ENCODE measurements around the gene VSIG4.

Gene VSIG4

GRCh38 chrX:66012094-66012534, 27.8 kb downstream of the VSIG4 start:
- Histone ChIP-seq H3K4me1 (ENCODE audit: insufficient read depth, low read length) (no peaks in the 10 kb centered on the region), H3K36me3 (ENCODE audit: insufficient read depth, low read length) (no peaks in the 10 kb centered on the region), H3K27me3 (ENCODE audit: insufficient read depth, low read length) (no peaks in the 10 kb centered on the region), H3K9me3 (ENCODE audit: low read length) (no peaks in the 10 kb centered on the region), H2AFZ (ENCODE audit: low read depth, low read length) (no peak overlapping the region), H3K4me3 (ENCODE audit: low read length) (no peak overlapping the region)

- no peaks in the 10 kb centered on the region for H3K9me3 ChIP-seq (ENCODE audit: low read length)
- no peak overlapping the region for H3K4me3 ChIP-seq (ENCODE audit: low read length)
- H3K27me3 ChIP-seq (ENCODE audit: insufficient read depth, low read length), result no peaks in the 10 kb centered on the region
- no peak overlapping the region for H2AFZ ChIP-seq (ENCODE audit: low read depth, low read length)
- no peaks in the 10 kb centered on the region for H3K36me3 ChIP-seq (ENCODE audit: insufficient read depth, low read length)
- no peaks in the 10 kb centered on the region for H3K4me1 ChIP-seq (ENCODE audit: insufficient read depth, low read length)
These were observed 30.5 kb downstream of the VSIG4 start for GRCh38 chrX:66009231-66009845.

GRCh38 chrX:66008328-66008970, 31.4 kb downstream of the VSIG4 start:
- Histone ChIP-seq H3K36me3 (ENCODE audit: insufficient read depth, low read length) (no peaks in the 10 kb centered on the region), H2AFZ (ENCODE audit: low read depth, low read length) (no peak overlapping the region), H3K4me1 (ENCODE audit: insufficient read depth, low read length) (no peaks in the 10 kb centered on the region), H3K4me3 (ENCODE audit: low read length) (no peak overlapping the region), H3K27me3 (ENCODE audit: insufficient read depth, low read length) (no peaks in the 10 kb centered on the region), H3K9me3 (ENCODE audit: low read length) (no peaks in the 10 kb centered on the region)

GRCh38 chrX:66007851-66008250, 32.0 kb downstream of the VSIG4 start:
- no peaks in the 10 kb centered on the region for H3K4me1 ChIP-seq (ENCODE audit: insufficient read depth, low read length)
- H2AFZ ChIP-seq (ENCODE audit: low read depth, low read length), result no peak overlapping the region
- no peaks in the 10 kb centered on the region for H3K36me3 ChIP-seq (ENCODE audit: insufficient read depth, low read length)
- no peaks in the 10 kb centered on the region for H3K27me3 ChIP-seq (ENCODE audit: insufficient read depth, low read length)
- no peaks in the 10 kb centered on the region for H3K9me3 ChIP-seq (ENCODE audit: low read length)
- no peak overlapping the region for H3K4me3 ChIP-seq (ENCODE audit: low read length)

- Histone ChIP-seq H3K36me3 (ENCODE audit: insufficient read depth, low read length) (no peaks in the 10 kb centered on the region), H3K27me3 (ENCODE audit: insufficient read depth, low read length) (no peaks in the 10 kb centered on the region), H3K4me1 (ENCODE audit: insufficient read depth, low read length) (no peaks in the 10 kb centered on the region), H3K4me3 (ENCODE audit: low read length) (no peak overlapping the region), H2AFZ (ENCODE audit: low read depth, low read length) (no peak overlapping the region), H3K9me3 (ENCODE audit: low read length) (no peaks in the 10 kb centered on the region)
These were observed 33.9 kb downstream of the VSIG4 start for GRCh38 chrX:66005830-66006449.

- no peaks in the 10 kb centered on the region for H3K36me3 ChIP-seq (ENCODE audit: insufficient read depth, low read length)
- no peak overlapping the region for H3K4me3 ChIP-seq (ENCODE audit: low read length)
- no peaks in the 10 kb centered on the region for H3K4me1 ChIP-seq (ENCODE audit: insufficient read depth, low read length)
- H3K27me3 ChIP-seq (ENCODE audit: insufficient read depth, low read length), result no peaks in the 10 kb centered on the region
- no peak overlapping the region for H2AFZ ChIP-seq (ENCODE audit: low read depth, low read length)
- H3K9me3 ChIP-seq (ENCODE audit: low read length), result no peaks in the 10 kb centered on the region
These were observed 34.7 kb downstream of the VSIG4 start for GRCh38 chrX:66004928-66005829.

- Histone ChIP-seq H3K27me3 (ENCODE audit: insufficient read depth, low read length) (no peaks in the 10 kb centered on the region), H3K4me1 (ENCODE audit: insufficient read depth, low read length) (no peaks in the 10 kb centered on the region), H3K9me3 (ENCODE audit: low read length) (no peaks in the 10 kb centered on the region), H3K36me3 (ENCODE audit: insufficient read depth, low read length) (no peaks in the 10 kb centered on the region), H3K4me3 (ENCODE audit: low read length) (no peak overlapping the region), H2AFZ (ENCODE audit: low read depth, low read length) (no peak overlapping the region)
These were observed 36.8 kb downstream of the VSIG4 start for GRCh38 chrX:66002824-66003680.

GRCh38 chrX:66001596-66001995, 38.3 kb downstream of the VSIG4 start:
- Histone ChIP-seq H2AFZ (ENCODE audit: low read depth, low read length) (no peak overlapping the region), H3K4me1 (ENCODE audit: insufficient read depth, low read length) (no peaks in the 10 kb centered on the region), H3K4me3 (ENCODE audit: low read length) (no peak overlapping the region), H3K36me3 (ENCODE audit: insufficient read depth, low read length) (no peaks in the 10 kb centered on the region), H3K9me3 (ENCODE audit: low read length) (no peaks in the 10 kb centered on the region), H3K27me3 (ENCODE audit: insufficient read depth, low read length) (no peaks in the 10 kb centered on the region)

- no peaks in the 10 kb centered on the region for H3K36me3 ChIP-seq (ENCODE audit: insufficient read depth, low read length)
- H3K4me3 ChIP-seq (ENCODE audit: low read length), result no peak overlapping the region
- peaks cover 3% of the 10 kb centered on the region for H3K27me3 ChIP-seq (ENCODE audit: insufficient read depth, low read length)
- H3K9me3 ChIP-seq (ENCODE audit: low read length), result no peaks in the 10 kb centered on the region
- H2AFZ ChIP-seq (ENCODE audit: low read depth, low read length), result no peak overlapping the region
- H3K4me1 ChIP-seq (ENCODE audit: insufficient read depth, low read length), result no peaks in the 10 kb centered on the region
These were observed 39.1 kb downstream of the VSIG4 start for GRCh38 chrX:66000628-66001272.

GRCh38 chrX:66000178-66000577, 39.7 kb downstream of the VSIG4 start:
- Histone ChIP-seq H3K4me3 (ENCODE audit: low read length) (no peak overlapping the region), H2AFZ (ENCODE audit: low read depth, low read length) (no peak overlapping the region), H3K9me3 (ENCODE audit: low read length) (no peaks in the 10 kb centered on the region), H3K27me3 (ENCODE audit: insufficient read depth, low read length) (peaks cover 3% of the 10 kb centered on the region), H3K36me3 (ENCODE audit: insufficient read depth, low read length) (no peaks in the 10 kb centered on the region), H3K4me1 (ENCODE audit: insufficient read depth, low read length) (no peaks in the 10 kb centered on the region)

GRCh38 chrX:65999563-66000148, 40.2 kb downstream of the VSIG4 start:
- Histone ChIP-seq H3K4me1 (ENCODE audit: insufficient read depth, low read length) (no peaks in the 10 kb centered on the region), H3K9me3 (ENCODE audit: low read length) (no peaks in the 10 kb centered on the region), H2AFZ (ENCODE audit: low read depth, low read length) (no peak overlapping the region), H3K36me3 (ENCODE audit: insufficient read depth, low read length) (no peaks in the 10 kb centered on the region), H3K27me3 (ENCODE audit: insufficient read depth, low read length) (peaks cover 3% of the 10 kb centered on the region), H3K4me3 (ENCODE audit: low read length) (no peak overlapping the region)
